Endothelial cell of umbilical vein (primary cell): ENCODE measurements around the gene DESI2. TPM values are rescaled to one million over a fixed set of nuclear protein-coding genes. Genes with fewer than 3 reads are reported as not detected.

Experiments
- BruUV-seq: library from RNA; stranded (reverse); fragments of 400-500 nt; replicated peaks from 2 replicates; lab custom pipeline; 2021; lab: Mats Ljungman, UMichigan
- CTCF ChIA-PET: fragments of 300-600, 350-600 bp; sonication (Branson Sonifier 250); formaldehyde crosslinking; loops from one replicate; lab custom pipeline; 2021; ENCODE audit warnings: antibody characterized with exemption, inconsistent platforms; lab: Charles Lee
- POLR2A ChIA-PET: fragments of 300-600, 350-600 bp; sonication (Branson Sonifier 250); formaldehyde crosslinking; loops from one replicate; lab custom pipeline; 2021; ENCODE audit warnings: antibody characterized with exemption, inconsistent platforms; lab: Charles Lee
- DNase-seq: peaks from one replicate; pipeline ENCODE4 v3.0.0-alpha.2; 2011; ENCODE audit warnings: low read depth, low spot score
- FAIRE-seq: peaks from 2 replicates; lab custom pipeline; 2011; peaks lifted over from hg19 to GRCh38; lab: Jason Lieb, UNC
- H2AFZ ChIP-seq: 2 replicates; pipeline ENCODE4 v1.6.0; 2012; ENCODE audit warnings: low read depth, low read length, control low read depth, inconsistent platforms
- H3K27ac ChIP-seq: 2 replicates; pipeline ENCODE4 v1.5.1; 2011; ENCODE audit warnings: low read depth, mild to moderate bottlenecking, control low read depth, low read length, moderate library complexity; ENCODE audit not compliant: insufficient read depth
- H3K27me3 ChIP-seq, 2 experiments: 2 replicates each; pipeline versions ENCODE4 v1.6.0 to v1.6.1; 2011; ENCODE audit warnings: low read length in 2 of 2, mixed read lengths in 1 of 2; ENCODE audit not compliant: control insufficient read depth in 2 of 2, insufficient read depth in 2 of 2
- H3K36me3 ChIP-seq, 2 experiments: 2 replicates in 1 of 2; 3 replicates in 1 of 2; pipeline ENCODE4 v1.5.1; 2011; ENCODE audit warnings: low read length in 2 of 2, mild to moderate bottlenecking in 1 of 2, moderate library complexity in 1 of 2; ENCODE audit not compliant: control insufficient read depth in 2 of 2, insufficient read depth in 2 of 2; ENCODE audit errors: extremely low read depth in 1 of 2
- H3K4me1 ChIP-seq: 3 replicates; pipeline ENCODE4 v1.5.1; 2011; ENCODE audit warnings: mild to moderate bottlenecking, low read length; ENCODE audit not compliant: control insufficient read depth, insufficient read depth; ENCODE audit errors: extremely low read depth
- H3K4me2 ChIP-seq: 2 replicates; pipeline ENCODE4 v1.6.1; 2011; ENCODE audit warnings: low read length, control low read depth, mixed read lengths; ENCODE audit not compliant: insufficient read depth
- H3K4me3 ChIP-seq, 3 experiments: fragments of 200-600 bp in 1 of 3; sonication (generic), shearing (Covaris generic) in 1 of 3; replicated peaks in 1 of 3; 2 replicates each; pipeline ENCODE4 v1.5.1; 2011 to 2016; ENCODE audit warnings: control low read depth in 3 of 3, low read length in 3 of 3, mild to moderate bottlenecking in 2 of 3, inconsistent platforms in 1 of 3, low read depth in 1 of 3, moderate library complexity in 1 of 3; ENCODE audit not compliant: insufficient read depth in 1 of 3
- H3K79me2 ChIP-seq: 2 replicates; pipeline ENCODE4 v1.6.0; 2012; ENCODE audit warnings: low read length, inconsistent platforms; ENCODE audit not compliant: control insufficient read depth, insufficient read depth
- H3K9ac ChIP-seq: replicated peaks from 2 replicates; pipeline ENCODE3; 2011; ENCODE audit warnings: low read length, control low read depth; ENCODE audit not compliant: insufficient read depth; ENCODE audit errors: extremely low read depth
- H3K9me1 ChIP-seq: replicated peaks from 3 replicates; pipeline ENCODE4 v1.6.0; 2011; ENCODE audit warnings: mild to moderate bottlenecking, low read length; ENCODE audit not compliant: control insufficient read depth, insufficient read depth; ENCODE audit errors: extremely low read depth
- H3K9me3 ChIP-seq: replicated peaks from 2 replicates; pipeline ENCODE4 v1.5.1; 2012; ENCODE audit warnings: low read length, inconsistent platforms; ENCODE audit not compliant: control insufficient read depth, insufficient read depth
- H4K20me1 ChIP-seq: replicated peaks from 2 replicates; pipeline ENCODE3; 2011; ENCODE audit warnings: mild to moderate bottlenecking, low read length; ENCODE audit not compliant: control insufficient read depth, insufficient read depth; ENCODE audit errors: extremely low read depth
- CTCF ChIP-seq, 2 donors: IDR thresholded peaks; 1 replicate in 1 of 2; 2 replicates in 1 of 2; pipeline ENCODE4 v1.5.1; 2011; ENCODE audit warnings: low read length in 2 of 2, mild to moderate bottlenecking in 2 of 2, moderate library complexity in 2 of 2, control low read depth in 1 of 2, inconsistent platforms in 1 of 2, low read depth in 1 of 2; ENCODE audit not compliant: insufficient read depth in 1 of 2; ENCODE audit errors: extremely low read depth in 1 of 2
- EZH2 ChIP-seq: IDR thresholded peaks from 2 replicates; pipeline ENCODE4 v1.6.1; 2012; ENCODE audit warnings: borderline replicate concordance, low read depth, mild to moderate bottlenecking, moderate library complexity, low read length, inconsistent platforms; ENCODE audit not compliant: severe bottlenecking
- FOS ChIP-seq: IDR thresholded peaks from 2 replicates; pipeline ENCODE4 v1.6.1; 2011; ENCODE audit warnings: mild to moderate bottlenecking, low read length, moderate library complexity, borderline replicate concordance; ENCODE audit not compliant: insufficient read depth
- GATA2 ChIP-seq: IDR thresholded peaks from 2 replicates; pipeline ENCODE4 v1.7.0; 2011; ENCODE audit warnings: low read depth, mild to moderate bottlenecking, moderate library complexity, mixed read lengths, low read length; ENCODE audit not compliant: insufficient read length, insufficient read depth
- JUN ChIP-seq: IDR thresholded peaks from 2 replicates; pipeline ENCODE4 v1.6.1; 2011; ENCODE audit warnings: borderline replicate concordance, low read depth; ENCODE audit not compliant: insufficient read length, insufficient read depth
- MAX ChIP-seq: IDR thresholded peaks from 2 replicates; pipeline ENCODE4 v1.6.1; 2011; ENCODE audit not compliant: insufficient read depth, insufficient read length
- MYC ChIP-seq: IDR thresholded peaks from one replicate; pipeline ENCODE4 v1.6.1; 2011; ENCODE audit warnings: mild to moderate bottlenecking, low read depth, low read length
- POLR2A ChIP-seq: IDR thresholded peaks from 2 replicates; pipeline ENCODE4 v1.6.1; 2012; ENCODE audit warnings: low read depth, mild to moderate bottlenecking, control low read depth, low read length
- POLR2AphosphoS5 ChIP-seq: IDR thresholded peaks from 2 replicates; pipeline ENCODE4 v1.6.1; 2012; ENCODE audit warnings: low read depth, mild to moderate bottlenecking, control low read depth, low read length, moderate library complexity; ENCODE audit not compliant: insufficient read depth
- dilution Hi-C: fragments of 300-500 bp; cut with MboI; formaldehyde crosslinking; loops from one replicate; pipeline ENCODE4 v1.15.0; 2019; ENCODE audit warnings: low sequenced_read_pairs; ENCODE audit not compliant: extremely low pct_ligation_motif_present
- intact Hi-C: fragments of 100-400 bp; cut with micrococcal nuclease; formaldehyde crosslinking; loops from one replicate; pipeline ENCODE4 v1.10.0; 2022
- polyA plus RNA-seq, 4 experiments: library from polyadenylated mRNA; depleted of rRNA in 3 of 4; stranded (reverse) in 3 of 4; unstranded in 1 of 4; fragments of >200 nt; gene quantifications; 2 replicates each; pipeline versions ENCODE4 v1.2.1 to v1.2.3, GENCODE V29; 2011 to 2012; ENCODE audit warnings: missing spikeins in 1 of 4
- total RNA-seq: library from RNA; stranded (reverse); gene quantifications from 2 replicates; pipeline ENCODE4 v1.2.3, GENCODE V29; 2021

The DESI2 gene
- total and polyA plus RNA-seq, 2 donors (not counting 3 experiments of a cell fraction or from before 2014, with no cell fraction given), result 22.9 to 37.2 TPM

- TF ChIP-seq JUN, result no peak
- TF ChIP-seq EZH2, result no peak
- TF ChIP-seq POLR2AphosphoS5, result no peak
- no peak for TF ChIP-seq CTCF (IDR thresholded peaks at IDR 0.05; ENCODE audit: extremely low read depth in 1 of 2, insufficient read depth in 1 of 2, low read depth in 1 of 2, low read length in 2 of 2)
- no peak for TF ChIP-seq MYC
- TF ChIP-seq MAX, result no peak
- no peak for TF ChIP-seq FOS
- no peak for TF ChIP-seq POLR2A
- no peak for TF ChIP-seq GATA2
- DNase-seq, result no peak
- H3K27ac ChIP-seq, result no peak overlapping the region
Observed at GRCh38 chr1:244710474-244711062, 57.6 kb downstream of the DESI2 start.

More at GRCh38 chr1:244710474-244711062, 57.6 kb downstream of the DESI2 start:
- CTCF ChIA-PET, result no interaction called here
- dilution Hi-C loops, result no loop called here
- no peaks in the 10 kb centered on the region for H4K20me1 ChIP-seq
- H3K4me2 ChIP-seq, result no peak overlapping the region
- no peaks in the 10 kb centered on the region for H3K9me1 ChIP-seq
- H3K36me3 ChIP-seq, result peaks cover 0 to 2% of the 10 kb centered on the region in 2 experiments
- H3K9me3 ChIP-seq, result no peaks in the 10 kb centered on the region
- no peak overlapping the region for H2AFZ ChIP-seq
- BruUV-seq, result no TSS peak
- H3K4me3 ChIP-seq, result no peak overlapping the region
- no peaks in the 10 kb centered on the region for H3K4me1 ChIP-seq
- POLR2A ChIA-PET, result no interaction called here
- no peak overlapping the region for H3K9ac ChIP-seq
- no peaks in the 10 kb centered on the region for H3K27me3 ChIP-seq
- FAIRE-seq, result no peak
- intact Hi-C loops, result no loop called here
- no peaks in the 10 kb centered on the region for H3K79me2 ChIP-seq
